NCI-H446 treated with DMSO at 0.1 percent for 48 hours (cell line): ENCODE measurements around the gene INO80.
"Not testable (repeated sequence)": the region's sequence is repeated elsewhere in the genome, so short reads cannot be mapped to it uniquely, and the experiment has no call there.

Experiments used
- DNase-seq: peaks from one replicate; lab custom pipeline; 2025; lab: John Stamatoyannopoulos, UW

Gene INO80

GRCh38 chr15:41116116-41116961, at the start of gene INO80:
TSS of gene INO80 (minus strand) at chr15:41116280. CDS start at chr15:41096310, 19,970 bp downstream.
- DNase-seq, result peak; percentile 94

GRCh38 chr15:41161736-41162135, 45.7 kb upstream of the INO80 start:
- DNase-seq, result no peak

- DNase-seq, result no peak
These were observed 45.3 kb upstream of the INO80 start for GRCh38 chr15:41161336-41161735.

- no peak for DNase-seq
These were observed 44.7 kb upstream of the INO80 start for GRCh38 chr15:41160639-41161315.

GRCh38 chr15:41154412-41154811, 38.3 kb upstream of the INO80 start:
- DNase-seq, result no peak

GRCh38 chr15:41153733-41154132, 37.7 kb upstream of the INO80 start:
- no peak for DNase-seq

- no peak for DNase-seq
These were observed 35.4 kb upstream of the INO80 start for GRCh38 chr15:41151451-41152005.

GRCh38 chr15:41150279-41150678, 34.2 kb upstream of the INO80 start:
- DNase-seq, result no peak

GRCh38 chr15:41148065-41148464, 32.0 kb upstream of the INO80 start:
- no peak for DNase-seq

- no peak for DNase-seq
These were observed 23.5 kb upstream of the INO80 start for GRCh38 chr15:41139619-41140018.

- not testable (repeated sequence) for DNase-seq
These were observed 23.0 kb upstream of the INO80 start for GRCh38 chr15:41139112-41139511.

- DNase-seq, result not testable (repeated sequence)
These were observed 19.5 kb upstream of the INO80 start for GRCh38 chr15:41135580-41135979.

- no peak for DNase-seq
These were observed 17.4 kb upstream of the INO80 start for GRCh38 chr15:41133454-41133853.

- DNase-seq, result not testable (repeated sequence)
These were observed 16.0 kb upstream of the INO80 start for GRCh38 chr15:41132094-41132493.

GRCh38 chr15:41128174-41128902, 12.3 kb upstream of the INO80 start:
- DNase-seq, result no peak

- DNase-seq, result no peak
These were observed 10.0 kb upstream of the INO80 start for GRCh38 chr15:41125931-41126642.

GRCh38 chr15:41125063-41125669, 9.1 kb upstream of the INO80 start:
- DNase-seq, result no peak

GRCh38 chr15:41124058-41124457, 8.0 kb upstream of the INO80 start:
- DNase-seq, result no peak

- no peak for DNase-seq
These were observed 6.8 kb upstream of the INO80 start for GRCh38 chr15:41122849-41123248.

- DNase-seq, result no peak
These were observed 5.9 kb upstream of the INO80 start for GRCh38 chr15:41121951-41122350.

GRCh38 chr15:41116962-41117252, 827 bp upstream of the INO80 start:
- no peak for DNase-seq
